SU-DHL-6 (cell line): ENCODE data around the gene DPH2.
A peak's percentile ranks its signal among the peaks of the same experiment; 100 is the strongest.

ENCODE experiments used
- H2AFZ ChIP-seq: fragments of 200-600 bp; sonication (generic); 2 replicates; pipeline ENCODE4 v1.6.1; 2014; ENCODE audit warnings: low read depth, mild to moderate bottlenecking, moderate library complexity, mixed read lengths, antibody characterized with exemption, low read length; ENCODE audit not compliant: severe bottlenecking
- H3F3A ChIP-seq: fragments of 200-600 bp; shearing (Covaris generic); 2 replicates; pipeline ENCODE4 v1.6.0; 2016; ENCODE audit warnings: antibody characterized with exemption, mild to moderate bottlenecking; ENCODE audit not compliant: insufficient read depth
- H3K27ac ChIP-seq: fragments of 200-600 bp; sonication (generic); 2 replicates; pipeline ENCODE4 v1.5.1; 2016; ENCODE audit warnings: low read depth, mild to moderate bottlenecking, low read length, moderate library complexity, mixed read lengths
- H3K27me3 ChIP-seq: fragments of 200-600 bp; sonication (generic), shearing (Covaris generic); 2 replicates; pipeline ENCODE4 v1.6.0; 2014; ENCODE audit warnings: mild to moderate bottlenecking, low read length
- H3K36me3 ChIP-seq: fragments of 200-600 bp; sonication (generic); 2 replicates; pipeline ENCODE4 v1.6.1; 2014; ENCODE audit warnings: mild to moderate bottlenecking, low read length, mixed read lengths
- H3K4me2 ChIP-seq: fragments of 300-600, 200-600 bp; shearing (Covaris generic), sonication (generic); 2 replicates; pipeline ENCODE4 v1.6.0; 2014; ENCODE audit warnings: low read length, low read depth, mild to moderate bottlenecking; ENCODE audit not compliant: poor library complexity, severe bottlenecking
- H3K4me3 ChIP-seq: fragments of 200-600 bp; sonication (generic); 2 replicates; pipeline ENCODE4 v1.5.1; 2014; ENCODE audit warnings: antibody characterized with exemption, low read length, mild to moderate bottlenecking, mixed read lengths; ENCODE audit not compliant: insufficient read depth, poor library complexity, severe bottlenecking
- H3K79me2 ChIP-seq: fragments of 200-600 bp; sonication (generic); 2 replicates; pipeline ENCODE4 v1.6.1; 2014; ENCODE audit warnings: mild to moderate bottlenecking, low read length, moderate library complexity; ENCODE audit not compliant: insufficient read depth
- H3K9ac ChIP-seq: fragments of 200-600 bp; sonication (generic); 2 replicates; pipeline ENCODE4 v1.7.0; 2014; ENCODE audit warnings: mild to moderate bottlenecking, low read length
- H3K9me2 ChIP-seq: fragments of 200-600 bp; sonication (generic); replicated peaks from 2 replicates; pipeline ENCODE4 v1.6.1; 2014; ENCODE audit warnings: low read length; ENCODE audit not compliant: insufficient read depth
- H3K9me3 ChIP-seq: fragments of 200-600 bp; sonication (generic); 2 replicates; pipeline ENCODE4 v1.6.1; 2014; ENCODE audit warnings: low read length, mixed read lengths; ENCODE audit not compliant: insufficient read depth
- H4K20me1 ChIP-seq: fragments of 200-600 bp; sonication (generic); 2 replicates; pipeline ENCODE4 v1.6.1; 2014; ENCODE audit warnings: low read depth, mild to moderate bottlenecking, antibody characterized with exemption, low read length, moderate library complexity, mixed read lengths
- CTCF ChIP-seq: fragments of 200-600 bp; sonication (generic); IDR thresholded peaks from one replicate; pipeline ENCODE4 v1.5.1; 2017; ENCODE audit warnings: antibody characterized with exemption, mild to moderate bottlenecking, low read length, moderate library complexity; ENCODE audit not compliant: insufficient read depth, poor library complexity, severe bottlenecking
- EZH2phosphoT487 ChIP-seq: fragments of 200-600 bp; sonication (generic), shearing (Covaris generic); conservative IDR thresholded peaks from 2 replicates; pipeline ENCODE4 v1.6.1; 2018; ENCODE audit warnings: mild to moderate bottlenecking, antibody characterized with exemption, low read length, moderate library complexity, mixed read lengths

DPH2 gene, protein sequence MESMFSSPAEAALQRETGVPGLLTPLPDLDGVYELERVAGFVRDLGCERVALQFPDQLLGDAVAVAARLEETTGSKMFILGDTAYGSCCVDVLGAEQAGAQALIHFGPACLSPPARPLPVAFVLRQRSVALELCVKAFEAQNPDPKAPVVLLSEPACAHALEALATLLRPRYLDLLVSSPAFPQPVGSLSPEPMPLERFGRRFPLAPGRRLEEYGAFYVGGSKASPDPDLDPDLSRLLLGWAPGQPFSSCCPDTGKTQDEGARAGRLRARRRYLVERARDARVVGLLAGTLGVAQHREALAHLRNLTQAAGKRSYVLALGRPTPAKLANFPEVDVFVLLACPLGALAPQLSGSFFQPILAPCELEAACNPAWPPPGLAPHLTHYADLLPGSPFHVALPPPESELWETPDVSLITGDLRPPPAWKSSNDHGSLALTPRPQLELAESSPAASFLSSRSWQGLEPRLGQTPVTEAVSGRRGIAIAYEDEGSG

GRCh38 chr1:43969746-43970466 lies at the start of gene DPH2:
Gene DPH2, plus strand, starts transcription at chr1:43970010. Its CDS starts 166 bp downstream, at chr1:43970176.
- TF ChIP-seq EZH2phosphoT487, result no peak
- TF ChIP-seq CTCF, result no peak
- no peaks in the 10 kb centered on the region for H3K27me3 ChIP-seq
- peaks cover 16% of the 10 kb centered on the region for H3K79me2 ChIP-seq
- no peaks in the 10 kb centered on the region for H3K9me2 ChIP-seq
- peaks cover 13% of the 10 kb centered on the region for H3F3A ChIP-seq
- H3K9me3 ChIP-seq, result no peaks in the 10 kb centered on the region
- no peaks in the 10 kb centered on the region for H4K20me1 ChIP-seq
- H2AFZ ChIP-seq, result peak within 1 kb of the TSS; percentile 42
- peak within 1 kb of the TSS; percentile 71 for H3K9ac ChIP-seq
- peak within 1 kb of the TSS; percentile 75 for H3K4me2 ChIP-seq
- no peaks in the 10 kb centered on the region for H3K36me3 ChIP-seq
- H3K4me3 ChIP-seq, result peak within 1 kb of the TSS; percentile 80
- no peak within 1 kb of the TSS for H3K27ac ChIP-seq

- H3K36me3 ChIP-seq, result no peaks in the 10 kb centered on the region
- H3K9me3 ChIP-seq, result no peaks in the 10 kb centered on the region
- no peaks in the 10 kb centered on the region for H4K20me1 ChIP-seq
- no peaks in the 10 kb centered on the region for H3K27me3 ChIP-seq
- H3K9ac ChIP-seq, result no peak overlapping the region
- no peak overlapping the region for H2AFZ ChIP-seq
- H3K27ac ChIP-seq, result no peak overlapping the region
- no peak for TF ChIP-seq EZH2phosphoT487
- TF ChIP-seq CTCF, result no peak
- H3K4me2 ChIP-seq, result no peak overlapping the region
- no peak overlapping the region for H3K4me3 ChIP-seq
- H3K79me2 ChIP-seq, result no peaks in the 10 kb centered on the region
- H3F3A ChIP-seq, result no peaks in the 10 kb centered on the region
- no peaks in the 10 kb centered on the region for H3K9me2 ChIP-seq
Measured at GRCh38 chr1:43921022-43921421, 48.8 kb upstream of the DPH2 start.

DNA sequence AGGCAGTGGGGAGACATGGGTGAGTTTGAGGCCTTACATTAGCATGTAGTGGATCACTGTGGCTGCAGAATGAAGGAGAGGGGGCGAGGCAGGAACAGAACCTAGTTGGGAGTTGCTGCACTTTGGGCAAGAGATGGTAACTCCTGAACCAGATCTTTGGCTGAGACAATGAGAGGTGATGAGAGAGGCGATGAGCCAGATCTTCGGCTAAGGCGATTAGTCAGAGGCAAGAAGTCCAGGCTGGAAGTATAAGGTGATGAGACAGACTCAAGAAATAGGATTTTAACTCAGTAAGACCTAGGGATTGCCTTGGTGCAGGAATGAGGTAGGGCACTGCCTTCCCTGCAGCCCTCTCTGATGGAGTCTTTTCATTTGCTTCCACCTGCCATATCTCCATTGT lies 45.3 kb upstream of the DPH2 start:
- H3K4me3 ChIP-seq, result no peak overlapping the region
- no peak overlapping the region for H3K4me2 ChIP-seq
- no peaks in the 10 kb centered on the region for H3K79me2 ChIP-seq
- H3K9ac ChIP-seq, result no peak overlapping the region
- no peaks in the 10 kb centered on the region for H3K27me3 ChIP-seq
- H2AFZ ChIP-seq, result no peak overlapping the region
- no peaks in the 10 kb centered on the region for H3K36me3 ChIP-seq
- no peaks in the 10 kb centered on the region for H3K9me2 ChIP-seq
- H3K9me3 ChIP-seq, result no peaks in the 10 kb centered on the region
- TF ChIP-seq EZH2phosphoT487 (no peak), CTCF (no peak)
- no peak overlapping the region for H3K27ac ChIP-seq
- no peaks in the 10 kb centered on the region for H3F3A ChIP-seq
- no peaks in the 10 kb centered on the region for H4K20me1 ChIP-seq
